ENCODE measurements around the gene AFMID. TPM values are rescaled to one million over a fixed set of nuclear protein-coding genes. Genes with fewer than 3 reads are reported as not detected.

Gene AFMID
- total RNA-seq, 1 experiment from 2014 or later: 45.1 TPM

- TF ChIP-seq GABPB1 (CRISPR knock-in tag; IDR thresholded peaks at IDR 0.05) (no peak), CBFB (CRISPR knock-in tag; IDR thresholded peaks at IDR 0.05; ENCODE audit: low read depth) (no peak), ZMAT4 (CRISPR knock-in tag; IDR thresholded peaks at IDR 0.05) (no peak), TEAD1 (CRISPR knock-in tag; IDR thresholded peaks at IDR 0.05) (no peak), ZNF512 (CRISPR knock-in tag; IDR thresholded peaks at IDR 0.05; ENCODE audit: borderline replicate concordance) (no peak), RORB (CRISPR knock-in tag; IDR thresholded peaks at IDR 0.05) (no peak), MXD4 (CRISPR knock-in tag; IDR thresholded peaks at IDR 0.05; ENCODE audit: borderline replicate concordance) (no peak), E2F4 (CRISPR knock-in tag; IDR thresholded peaks at IDR 0.05; ENCODE audit: borderline replicate concordance, low read depth) (no peak), FOXP1 (CRISPR knock-in tag; IDR thresholded peaks at IDR 0.05; ENCODE audit: borderline replicate concordance) (no peak), ZNF138 (CRISPR knock-in tag; conservative IDR thresholded peaks at IDR 0.05) (no peak), EMX1 (CRISPR knock-in tag; IDR thresholded peaks at IDR 0.05) (no peak), ZNF425 (CRISPR knock-in tag; conservative IDR thresholded peaks at IDR 0.05) (no peak), IRF1 (CRISPR knock-in tag; IDR thresholded peaks at IDR 0.05) (no peak)
Observed at GRCh38 chr17:78247304-78247703, 60.1 kb downstream of the AFMID start (continued).

- Mint-ChIP-seq H3K9me3 (peaks cover 5% of the 10 kb centered on the region), H3K27ac (peak overlapping the region; percentile 32; the same call in 1 of the 2 replicates), H3K4me3 (no peak overlapping the region), H3K4me1 (peaks cover 24% of the 10 kb centered on the region), H3K27me3 (ENCODE audit: low read depth) (no peaks in the 10 kb centered on the region), H3K36me3 (peaks cover 3% of the 10 kb centered on the region; the same call in 1 of the 2 replicates)
- POLR2A ChIA-PET: no interaction called here
- no peak for DNase-seq (ENCODE audit: low spot score)
- ATAC-seq: no peak
- CTCF ChIA-PET: interaction anchor here (1.3 to 5.3 kb wide), 4 partner anchors 16 to 72 kb away, joined by 3 to 52 read pairs (median 5); no protein-coding TSS in a partner anchor
- TF ChIP-seq E2F4 (CRISPR knock-in tag; IDR thresholded peaks at IDR 0.05; ENCODE audit: borderline replicate concordance, low read depth) (0 out of 2 replicates have a peak, but pooled peaks have one; percentile 30), PRRX2 (CRISPR knock-in tag; IDR thresholded peaks at IDR 0.05) (no peak), GRHL2 (CRISPR knock-in tag; IDR thresholded peaks at IDR 0.05; ENCODE audit: insufficient replicate concordance, severe bottlenecking) (no peak), ERG (CRISPR knock-in tag; IDR thresholded peaks at IDR 0.05) (no peak), SOX15 (CRISPR knock-in tag; IDR thresholded peaks at IDR 0.05) (no peak), ZNF671 (CRISPR knock-in tag; IDR thresholded peaks at IDR 0.05) (no peak), ZNF219 (CRISPR knock-in tag; IDR thresholded peaks at IDR 0.05; ENCODE audit: borderline replicate concordance) (no peak), NFE2L1 (CRISPR knock-in tag; IDR thresholded peaks at IDR 0.05) (no peak), STAT6 (CRISPR knock-in tag; conservative IDR thresholded peaks at IDR 0.05; ENCODE audit: low read depth) (no peak), MLX (CRISPR knock-in tag; IDR thresholded peaks at IDR 0.05) (no peak), ZBTB21 (CRISPR knock-in tag; IDR thresholded peaks at IDR 0.05; ENCODE audit: borderline replicate concordance) (no peak), FOXP1 (CRISPR knock-in tag; IDR thresholded peaks at IDR 0.05; ENCODE audit: borderline replicate concordance) (peak; percentile 72; the same call in 1 of the 2 replicates)
Observed at GRCh38 chr17:78248051-78248914, 61.1 kb downstream of the AFMID start.
